ENCODE measurements around the gene DCST1. TPM values are rescaled to one million over a fixed set of nuclear protein-coding genes. Genes with fewer than 3 reads are reported as not detected.

DCST1 gene
- total RNA-seq, 1 experiment from 2014 or later: not detected

GRCh38 chr1:155071701-155072100 lies 38.1 kb downstream of the DCST1 start:
- no peaks in the 10 kb centered on the region for H4K20me1 ChIP-seq (ENCODE audit: low read length)
- H3K4me1 ChIP-seq (ENCODE audit: insufficient read depth, low read length): peaks cover 11% of the 10 kb centered on the region; the same call in 1 of the 2 replicates
- no peaks in the 10 kb centered on the region for H3K36me3 ChIP-seq (ENCODE audit: low read depth, low read length)
- H3K4me3 ChIP-seq (ENCODE audit: low read length): no peak overlapping the region
- ChIA-PET POLR2A (ENCODE audit: unreplicated experiment) (no interaction called here), CTCF (interaction anchor here (0.6 kb wide), 1 partner anchor 69 kb away, joined by 12 read pairs; the partner anchor contains the start of gene ZBTB7B)
- no peaks in the 10 kb centered on the region for H3K79me2 ChIP-seq (ENCODE audit: low read length)
- no peak overlapping the region for H3K4me2 ChIP-seq (ENCODE audit: low read length)
- H3K9ac ChIP-seq (ENCODE audit: low read length): no peak overlapping the region
- no peaks in the 10 kb centered on the region for H3K27me3 ChIP-seq (ENCODE audit: low read length)
- BruUV-seq (replicated peaks): TSS peak; percentile 3
- no peaks in the 10 kb centered on the region for H3K9me2 ChIP-seq (replicated peaks; ENCODE audit: low read length)
- H2AFZ ChIP-seq (ENCODE audit: low read length): no peak overlapping the region
- no peak overlapping the region for H3K27ac ChIP-seq (ENCODE audit: low read length)
- intact Hi-C loops (cut with micrococcal nuclease): no loop called here
- DNase-seq (no peak), ATAC-seq (no peak)
- no peaks in the 10 kb centered on the region for H3F3A ChIP-seq (ENCODE audit: low read length, unreplicated experiment)
- no peak for TF ChIP-seq EZH2phosphoT487 (IDR thresholded peaks at IDR 0.05; ENCODE audit: borderline replicate concordance, low read length)
- no peaks in the 10 kb centered on the region for H3K9me3 ChIP-seq (ENCODE audit: low read length)

- Histone ChIP-seq H3K9me2 (replicated peaks; ENCODE audit: low read length) (no peaks in the 10 kb centered on the region), H3K9me3 (ENCODE audit: low read length) (no peaks in the 10 kb centered on the region), H3K4me1 (ENCODE audit: insufficient read depth, low read length) (peaks cover 12% of the 10 kb centered on the region; the same call in 1 of the 2 replicates), H3K4me3 (ENCODE audit: low read length) (no peak overlapping the region), H3K27me3 (ENCODE audit: low read length) (no peaks in the 10 kb centered on the region), H3K79me2 (ENCODE audit: low read length) (no peaks in the 10 kb centered on the region), H2AFZ (ENCODE audit: low read length) (no peak overlapping the region), H3F3A (ENCODE audit: low read length, unreplicated experiment) (no peaks in the 10 kb centered on the region), H3K27ac (ENCODE audit: low read length) (no peak overlapping the region), H3K4me2 (ENCODE audit: low read length) (no peak overlapping the region), H3K36me3 (ENCODE audit: low read depth, low read length) (no peaks in the 10 kb centered on the region), H4K20me1 (ENCODE audit: low read length) (no peaks in the 10 kb centered on the region), H3K9ac (ENCODE audit: low read length) (no peak overlapping the region)
- DNase-seq (no peak), ATAC-seq (no peak)
- TF ChIP-seq EZH2 (IDR thresholded peaks at IDR 0.05; ENCODE audit: low read length, unreplicated experiment) (no peak), CTCF (conservative IDR thresholded peaks at IDR 0.05; ENCODE audit: low read depth, low read length) (no peak), EZH2phosphoT487 (IDR thresholded peaks at IDR 0.05; ENCODE audit: borderline replicate concordance, low read length) (no peak)
- ChIA-PET POLR2A (ENCODE audit: unreplicated experiment) (no interaction called here), CTCF (interaction anchor here (0.9 kb wide), 1 partner anchor 12 kb away, joined by 4 read pairs; no protein-coding TSS in a partner anchor)
- BruUV-seq (replicated peaks): no TSS peak
- intact Hi-C loops (cut with micrococcal nuclease): no loop called here
Observed at GRCh38 chr1:155072531-155073289, 39.1 kb downstream of the DCST1 start.

GRCh38 chr1:155073377-155074242 lies 40.0 kb downstream of the DCST1 start:
- ChIA-PET POLR2A (ENCODE audit: unreplicated experiment) (interaction anchor here (0.6 kb wide), 1 partner anchor 23 kb away, joined by 12 read pairs; the partner anchor contains the start of gene ADAM15), CTCF (interaction anchor here (0.9 kb wide), 1 partner anchor 11 kb away, joined by 4 read pairs; no protein-coding TSS in a partner anchor)
- Histone ChIP-seq H3K4me3 (ENCODE audit: low read length) (no peak overlapping the region), H3K9ac (ENCODE audit: low read length) (no peak overlapping the region), H3K27me3 (ENCODE audit: low read length) (no peaks in the 10 kb centered on the region), H3K9me2 (replicated peaks; ENCODE audit: low read length) (no peaks in the 10 kb centered on the region), H3F3A (ENCODE audit: low read length, unreplicated experiment) (no peaks in the 10 kb centered on the region), H3K79me2 (ENCODE audit: low read length) (no peaks in the 10 kb centered on the region), H3K27ac (ENCODE audit: low read length) (no peak overlapping the region), H3K4me2 (ENCODE audit: low read length) (no peak overlapping the region), H4K20me1 (ENCODE audit: low read length) (no peaks in the 10 kb centered on the region), H3K9me3 (ENCODE audit: low read length) (no peaks in the 10 kb centered on the region), H3K4me1 (ENCODE audit: insufficient read depth, low read length) (peaks cover 21% of the 10 kb centered on the region; the same call in 1 of the 2 replicates), H2AFZ (ENCODE audit: low read length) (no peak overlapping the region), H3K36me3 (ENCODE audit: low read depth, low read length) (no peaks in the 10 kb centered on the region)
- DNase-seq (no peak), ATAC-seq (no peak)
- intact Hi-C loops (cut with micrococcal nuclease): no loop called here
- TF ChIP-seq CTCF (conservative IDR thresholded peaks at IDR 0.05; ENCODE audit: low read depth, low read length) (no peak), EZH2 (IDR thresholded peaks at IDR 0.05; ENCODE audit: low read length, unreplicated experiment) (no peak), EZH2phosphoT487 (IDR thresholded peaks at IDR 0.05; ENCODE audit: borderline replicate concordance, low read length) (no peak)
- no TSS peak for BruUV-seq (replicated peaks)
